ENCODE data around the gene PRMT5.

Gene PRMT5

GRCh38 chr14:22929104-22929960 lies at the start of gene PRMT5:
Gene PRMT5 (minus strand): TSS chr14:22929376. CDS start chr14:22929361, 15 bp downstream.
- no peaks in the 10 kb centered on the region for H3K27me3 ChIP-seq (ENCODE audit: insufficient read depth, insufficient read length)
- H3K9ac ChIP-seq (ENCODE audit: insufficient read length, low read depth): peak within 1 kb of the TSS; percentile 92
- peak within 1 kb of the TSS; percentile 84 for H3K4me3 ChIP-seq (ENCODE audit: insufficient read length, low read depth)
- peaks cover 2% of the 10 kb centered on the region for H3K4me1 ChIP-seq (ENCODE audit: insufficient read depth, insufficient read length)
- DNase-seq (ENCODE audit: low read depth, low spot score): peak; percentile 96
- no peaks in the 10 kb centered on the region for H3K9me3 ChIP-seq (ENCODE audit: insufficient read depth, low read length)
- peaks cover 36% of the 10 kb centered on the region for H3K36me3 ChIP-seq (ENCODE audit: insufficient read depth, insufficient read length, low read length)
- TF ChIP-seq YY1 (IDR thresholded peaks at IDR 0.05; ENCODE audit: insufficient read depth, insufficient read length): peak; percentile 82
- TF ChIP-seq ZNF274 (IDR thresholded peaks at IDR 0.05; ENCODE audit: low read depth, low read length): no peak
- no peak for TF ChIP-seq SUZ12 (IDR thresholded peaks at IDR 0.05; ENCODE audit: extremely low read depth, insufficient read depth, insufficient read length)

DNA sequence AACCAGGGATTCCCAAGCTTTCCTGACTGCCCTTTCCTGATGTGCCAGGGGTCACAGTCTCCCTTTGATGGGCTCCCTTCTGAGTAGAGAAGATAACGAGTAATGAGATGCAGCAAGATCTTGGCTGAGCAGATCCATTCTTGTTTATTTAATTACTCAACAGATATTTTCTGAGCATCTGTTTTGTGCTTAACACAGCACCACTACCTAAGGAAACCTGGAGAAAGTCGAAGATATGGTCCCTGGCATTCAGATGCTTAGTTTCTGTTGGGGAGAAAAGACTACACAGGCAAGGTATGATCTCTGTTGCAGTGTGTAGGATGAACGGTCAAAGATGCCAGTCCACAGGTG lies 49.3 kb upstream of the PRMT5 start:
- TF ChIP-seq ZNF274 (IDR thresholded peaks at IDR 0.05; ENCODE audit: low read depth, low read length) (no peak), YY1 (IDR thresholded peaks at IDR 0.05; ENCODE audit: insufficient read depth, insufficient read length) (no peak), SUZ12 (IDR thresholded peaks at IDR 0.05; ENCODE audit: extremely low read depth, insufficient read depth, insufficient read length) (no peak)
- Histone ChIP-seq H3K4me1 (ENCODE audit: insufficient read depth, insufficient read length) (peaks cover 29% of the 10 kb centered on the region), H3K36me3 (ENCODE audit: insufficient read depth, insufficient read length, low read length) (peaks cover 8% of the 10 kb centered on the region), H3K9ac (ENCODE audit: insufficient read length, low read depth) (peak overlapping the region; percentile 65), H3K9me3 (ENCODE audit: insufficient read depth, low read length) (0 out of 2 replicates have a peak, but pooled peaks cover 3% of the 10 kb centered on the region), H3K4me3 (ENCODE audit: insufficient read length, low read depth) (no peak overlapping the region), H3K27me3 (ENCODE audit: insufficient read depth, insufficient read length) (no peaks in the 10 kb centered on the region)
- no peak for DNase-seq (ENCODE audit: low read depth, low spot score)

GRCh38 chr14:22977684-22978486 lies 48.7 kb upstream of the PRMT5 start:
- Histone ChIP-seq H3K9me3 (ENCODE audit: insufficient read depth, low read length) (0 out of 2 replicates have a peak, but pooled peaks cover 3% of the 10 kb centered on the region), H3K4me3 (ENCODE audit: insufficient read length, low read depth) (no peak overlapping the region), H3K4me1 (ENCODE audit: insufficient read depth, insufficient read length) (peaks cover 29% of the 10 kb centered on the region), H3K27me3 (ENCODE audit: insufficient read depth, insufficient read length) (no peaks in the 10 kb centered on the region), H3K36me3 (ENCODE audit: insufficient read depth, insufficient read length, low read length) (peaks cover 8% of the 10 kb centered on the region), H3K9ac (ENCODE audit: insufficient read length, low read depth) (peak overlapping the region; percentile 65)
- no peak for TF ChIP-seq YY1 (IDR thresholded peaks at IDR 0.05; ENCODE audit: insufficient read depth, insufficient read length)
- TF ChIP-seq SUZ12 (IDR thresholded peaks at IDR 0.05; ENCODE audit: extremely low read depth, insufficient read depth, insufficient read length): no peak
- no peak for TF ChIP-seq ZNF274 (IDR thresholded peaks at IDR 0.05; ENCODE audit: low read depth, low read length)
- DNase-seq (ENCODE audit: low read depth, low spot score): peak; percentile 92

GRCh38 chr14:22977434-22977683 lies 48.2 kb upstream of the PRMT5 start:
- H3K36me3 ChIP-seq (ENCODE audit: insufficient read depth, insufficient read length, low read length): peaks cover 8% of the 10 kb centered on the region
- H3K27me3 ChIP-seq (ENCODE audit: insufficient read depth, insufficient read length): no peaks in the 10 kb centered on the region
- no peak for TF ChIP-seq SUZ12 (IDR thresholded peaks at IDR 0.05; ENCODE audit: extremely low read depth, insufficient read depth, insufficient read length)
- no peak for TF ChIP-seq ZNF274 (IDR thresholded peaks at IDR 0.05; ENCODE audit: low read depth, low read length)
- no peak for TF ChIP-seq YY1 (IDR thresholded peaks at IDR 0.05; ENCODE audit: insufficient read depth, insufficient read length)
- H3K4me3 ChIP-seq (ENCODE audit: insufficient read length, low read depth): no peak overlapping the region
- peak overlapping the region; percentile 54 for H3K9ac ChIP-seq (ENCODE audit: insufficient read length, low read depth)
- 0 out of 2 replicates have a peak, but pooled peaks cover 3% of the 10 kb centered on the region for H3K9me3 ChIP-seq (ENCODE audit: insufficient read depth, low read length)
- no peak for DNase-seq (ENCODE audit: low read depth, low spot score)
- peaks cover 26% of the 10 kb centered on the region for H3K4me1 ChIP-seq (ENCODE audit: insufficient read depth, insufficient read length)

DNA sequence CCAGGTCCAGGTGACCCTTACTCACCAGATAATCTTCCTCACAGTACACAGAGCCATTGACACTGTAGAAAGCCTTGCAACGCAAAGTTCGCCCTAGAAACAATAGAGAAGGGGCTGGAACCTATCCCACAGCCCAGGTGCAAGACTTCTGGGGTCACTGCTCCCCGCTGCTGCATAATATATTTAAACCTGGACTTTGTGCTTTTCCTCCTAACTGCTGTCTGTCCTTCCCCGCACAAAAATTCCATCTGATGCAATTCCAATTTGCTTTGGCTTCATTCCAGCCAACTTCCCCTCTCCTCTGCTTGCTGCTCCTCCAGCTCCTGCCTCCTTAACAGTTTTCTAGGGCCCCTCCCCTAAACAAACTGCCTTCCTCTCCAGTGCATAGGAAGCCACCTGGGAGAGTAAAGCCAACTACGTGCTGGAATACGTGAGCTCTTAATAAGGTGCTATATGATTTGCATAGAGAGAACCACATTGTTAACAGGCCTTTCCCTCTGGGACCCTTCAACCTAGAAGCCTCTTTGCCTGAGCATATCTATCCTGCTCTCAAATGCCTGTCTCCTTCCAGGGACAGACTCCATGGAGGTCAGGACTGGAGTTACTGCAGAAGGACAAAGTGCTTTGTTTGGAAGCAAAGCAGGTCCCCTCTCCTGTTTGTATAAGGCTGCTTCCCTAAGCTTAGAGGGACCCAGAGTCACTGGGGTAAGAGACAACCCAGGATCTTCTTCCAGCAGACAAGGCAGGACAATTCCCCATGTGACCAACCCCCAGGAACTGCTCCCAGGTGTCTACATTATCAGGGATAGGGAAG lies 47.7 kb upstream of the PRMT5 start:
- H3K36me3 ChIP-seq (ENCODE audit: insufficient read depth, insufficient read length, low read length): peaks cover 8% of the 10 kb centered on the region
- no peak for DNase-seq (ENCODE audit: low read depth, low spot score)
- TF ChIP-seq SUZ12 (IDR thresholded peaks at IDR 0.05; ENCODE audit: extremely low read depth, insufficient read depth, insufficient read length) (no peak), YY1 (IDR thresholded peaks at IDR 0.05; ENCODE audit: insufficient read depth, insufficient read length) (no peak), ZNF274 (IDR thresholded peaks at IDR 0.05; ENCODE audit: low read depth, low read length) (no peak)

DNA sequence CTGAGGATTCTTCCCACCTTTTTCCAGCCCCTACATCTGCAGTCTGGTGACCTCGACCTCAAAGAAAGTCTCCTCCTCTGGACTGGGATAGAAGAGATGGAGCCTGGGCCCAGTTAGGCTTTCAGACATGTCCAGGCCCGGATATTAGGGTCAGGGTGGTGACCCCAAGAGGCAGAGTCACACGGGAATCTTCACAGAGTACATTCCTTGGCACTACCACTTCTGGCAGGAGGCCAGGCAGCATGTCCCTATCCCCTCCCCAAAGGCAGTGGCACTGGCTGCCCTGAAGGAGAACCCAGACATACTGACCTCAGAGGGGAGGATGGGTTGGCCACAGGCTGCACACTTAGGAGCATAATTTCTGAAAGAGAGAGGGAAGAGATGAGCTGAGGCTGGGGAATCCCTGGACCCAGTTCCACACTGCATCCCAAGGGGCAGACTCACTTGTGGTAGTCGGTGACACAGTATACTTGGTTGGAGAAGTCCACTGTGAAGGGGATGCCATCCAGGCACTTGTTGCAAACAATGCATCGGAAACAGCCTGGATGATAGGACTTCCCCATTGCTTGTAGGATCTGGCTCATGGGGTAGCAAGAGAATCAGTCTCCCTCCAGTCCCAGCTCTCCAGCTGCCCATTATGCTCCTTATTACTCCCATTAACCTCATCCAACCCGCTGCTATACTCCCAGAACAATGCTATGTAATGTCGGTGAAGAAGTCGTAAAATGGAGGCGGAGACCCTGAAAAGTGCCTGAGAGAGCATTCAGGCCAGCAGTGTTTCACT lies 45.5 kb upstream of the PRMT5 start:
- H3K4me3 ChIP-seq (ENCODE audit: insufficient read length, low read depth): no peak overlapping the region
- H3K9me3 ChIP-seq (ENCODE audit: insufficient read depth, low read length): 0 out of 2 replicates have a peak, but pooled peaks cover 3% of the 10 kb centered on the region
- H3K9ac ChIP-seq (ENCODE audit: insufficient read length, low read depth): no peak overlapping the region
- no peaks in the 10 kb centered on the region for H3K27me3 ChIP-seq (ENCODE audit: insufficient read depth, insufficient read length)
- DNase-seq (ENCODE audit: low read depth, low spot score): no peak
- H3K36me3 ChIP-seq (ENCODE audit: insufficient read depth, insufficient read length, low read length): peaks cover 8% of the 10 kb centered on the region
- no peak for TF ChIP-seq ZNF274 (IDR thresholded peaks at IDR 0.05; ENCODE audit: low read depth, low read length)
- no peak for TF ChIP-seq SUZ12 (IDR thresholded peaks at IDR 0.05; ENCODE audit: extremely low read depth, insufficient read depth, insufficient read length)
- no peak for TF ChIP-seq YY1 (IDR thresholded peaks at IDR 0.05; ENCODE audit: insufficient read depth, insufficient read length)
- peaks cover 24% of the 10 kb centered on the region for H3K4me1 ChIP-seq (ENCODE audit: insufficient read depth, insufficient read length)

More for the DNA sequence above, 47.7 kb upstream of the PRMT5 start:
- Histone ChIP-seq H3K4me3 (ENCODE audit: insufficient read length, low read depth) (no peak overlapping the region), H3K27me3 (ENCODE audit: insufficient read depth, insufficient read length) (no peaks in the 10 kb centered on the region), H3K9me3 (ENCODE audit: insufficient read depth, low read length) (0 out of 2 replicates have a peak, but pooled peaks cover 3% of the 10 kb centered on the region), H3K9ac (ENCODE audit: insufficient read length, low read depth) (peak overlapping the region; percentile 54), H3K4me1 (ENCODE audit: insufficient read depth, insufficient read length) (peaks cover 26% of the 10 kb centered on the region)

All from NT2/D1 (cell line).